WTC11 (cell line): ENCODE results near the gene MTCP1. TPM values are rescaled to one million over a fixed set of nuclear protein-coding genes. Genes with fewer than 3 reads are reported as not detected.

Source experiments
- ATAC-seq: fragments of 200-7000 bp; cut with Tn5 transposase; 2 replicates; pipeline ENCODE4 v1.10.0; 2021; ENCODE audit warnings: mild to moderate bottlenecking, moderate library complexity
- CTCF ChIA-PET: fragments of 300-600 bp; sonication (Branson Sonifier 250); formaldehyde crosslinking; loops from one replicate; lab custom pipeline; 2021; ENCODE audit warnings: antibody characterized with exemption; lab: Charles Lee
- POLR2A ChIA-PET: fragments of 350-600 bp; sonication (Branson Sonifier 250); formaldehyde crosslinking; loops from one replicate; lab custom pipeline; 2021; ENCODE audit warnings: antibody characterized with exemption; lab: Charles Lee
- DNase-seq: peaks from one replicate; pipeline ENCODE4 v3.0.0; 2021; ENCODE audit warnings: low spot score
- H3K27ac Mint-ChIP-seq: 2 replicates; pipeline ENCODE4 v1.8.0; 2021; ENCODE audit warnings: mixed read lengths
- H3K27me3 Mint-ChIP-seq: 2 replicates; pipeline ENCODE4 v1.8.0; 2021; ENCODE audit warnings: low read depth, mild to moderate bottlenecking, moderate library complexity, mixed read lengths
- H3K36me3 Mint-ChIP-seq: 2 replicates; pipeline ENCODE4 v1.8.0; 2021; ENCODE audit warnings: mixed read lengths
- H3K4me1 Mint-ChIP-seq: 2 replicates; pipeline ENCODE4 v1.8.0; 2022; ENCODE audit warnings: mixed read lengths
- H3K4me3 Mint-ChIP-seq: 2 replicates; pipeline ENCODE4 v1.8.0; 2021; ENCODE audit warnings: mild to moderate bottlenecking, moderate library complexity, mixed read lengths
- H3K9me3 Mint-ChIP-seq: 2 replicates; pipeline ENCODE4 v1.8.0; 2021; ENCODE audit warnings: mixed read lengths
- CREM ChIP-seq: sonication (generic); formaldehyde crosslinking; IDR thresholded peaks from 2 replicates; pipeline ENCODE4 v1.8.1; 2022; ENCODE audit warnings: mild to moderate bottlenecking, missing genetic modification reagents, moderate library complexity
- TCF7 ChIP-seq: sonication (generic); formaldehyde crosslinking; IDR thresholded peaks from 2 replicates; pipeline ENCODE4 v1.8.0; 2022; ENCODE audit warnings: mild to moderate bottlenecking, low read depth, missing genetic modification reagents, moderate library complexity
- TEAD1 ChIP-seq: sonication (generic); formaldehyde crosslinking; IDR thresholded peaks from 2 replicates; pipeline ENCODE4 v1.8.0; 2022; ENCODE audit warnings: mild to moderate bottlenecking, missing genetic modification reagents
- TEAD4 ChIP-seq: sonication (generic); formaldehyde crosslinking; IDR thresholded peaks from 2 replicates; pipeline ENCODE4 v1.8.0; 2022; ENCODE audit warnings: mild to moderate bottlenecking, missing genetic modification reagents
- ZNF219 ChIP-seq: sonication (generic); formaldehyde crosslinking; IDR thresholded peaks from 2 replicates; pipeline ENCODE4 v1.8.0; 2023; ENCODE audit warnings: missing genetic modification reagents, mild to moderate bottlenecking, borderline replicate concordance
- ZNF232 ChIP-seq: sonication (generic); formaldehyde crosslinking; IDR thresholded peaks from 2 replicates; pipeline ENCODE4 v1.8.0; 2022; ENCODE audit warnings: mild to moderate bottlenecking, missing genetic modification reagents
- ZNF317 ChIP-seq: sonication (generic); formaldehyde crosslinking; IDR thresholded peaks from 2 replicates; pipeline ENCODE4 v1.8.1; 2023; ENCODE audit warnings: low read depth, mild to moderate bottlenecking, moderate library complexity, missing genetic modification reagents, borderline replicate concordance
- ZNF512 ChIP-seq: sonication (generic); formaldehyde crosslinking; IDR thresholded peaks from 2 replicates; pipeline ENCODE4 v1.8.1; 2022; ENCODE audit warnings: missing genetic modification reagents, borderline replicate concordance
- total RNA-seq: library from RNA; stranded (reverse); gene quantifications from 3 replicates; pipeline ENCODE4 v1.2.3, GENCODE V29; 2021
- TF ChIP-seq, protein P1 (sequence below): sonication (generic); formaldehyde crosslinking; IDR thresholded peaks from 2 replicates; pipeline ENCODE4 v1.8.1; 2022; ENCODE audit warnings: mild to moderate bottlenecking, missing genetic modification reagents, moderate library complexity, borderline replicate concordance
- TF ChIP-seq, protein P2 (sequence below): fragments of 200-600 bp; IDR thresholded peaks from 2 replicates; pipeline ENCODE4 v1.8.0; 2022; ENCODE audit warnings: antibody characterized with exemption
- TF ChIP-seq, protein P3 (sequence below): sonication (generic); formaldehyde crosslinking; conservative IDR thresholded peaks from 2 replicates; pipeline ENCODE4 v1.8.1; 2023; ENCODE audit warnings: mild to moderate bottlenecking, low read depth, missing genetic modification reagents, moderate library complexity
- TF ChIP-seq, protein P4 (sequence below): sonication (generic); formaldehyde crosslinking; IDR thresholded peaks from 2 replicates; pipeline ENCODE4 v1.8.0; 2023; ENCODE audit warnings: missing genetic modification reagents, mild to moderate bottlenecking, borderline replicate concordance

MTCP1 gene
- total RNA-seq, 1 experiment from 2014 or later, result 12.8 TPM

GRCh38 chrX:155086961-155087735 lies 16.2 kb upstream of the MTCP1 start (continued):
- TF ChIP-seq ZNF512 (CRISPR knock-in tag) (no peak), TCF7 (CRISPR knock-in tag) (no peak), ZNF232 (CRISPR knock-in tag) (no peak)
- TF ChIP-seq, protein P1, sequence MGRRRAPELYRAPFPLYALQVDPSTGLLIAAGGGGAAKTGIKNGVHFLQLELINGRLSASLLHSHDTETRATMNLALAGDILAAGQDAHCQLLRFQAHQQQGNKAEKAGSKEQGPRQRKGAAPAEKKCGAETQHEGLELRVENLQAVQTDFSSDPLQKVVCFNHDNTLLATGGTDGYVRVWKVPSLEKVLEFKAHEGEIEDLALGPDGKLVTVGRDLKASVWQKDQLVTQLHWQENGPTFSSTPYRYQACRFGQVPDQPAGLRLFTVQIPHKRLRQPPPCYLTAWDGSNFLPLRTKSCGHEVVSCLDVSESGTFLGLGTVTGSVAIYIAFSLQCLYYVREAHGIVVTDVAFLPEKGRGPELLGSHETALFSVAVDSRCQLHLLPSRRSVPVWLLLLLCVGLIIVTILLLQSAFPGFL (CRISPR knock-in tag), result no peak
- TF ChIP-seq, all 79 proteins: peak for 0

DNA sequence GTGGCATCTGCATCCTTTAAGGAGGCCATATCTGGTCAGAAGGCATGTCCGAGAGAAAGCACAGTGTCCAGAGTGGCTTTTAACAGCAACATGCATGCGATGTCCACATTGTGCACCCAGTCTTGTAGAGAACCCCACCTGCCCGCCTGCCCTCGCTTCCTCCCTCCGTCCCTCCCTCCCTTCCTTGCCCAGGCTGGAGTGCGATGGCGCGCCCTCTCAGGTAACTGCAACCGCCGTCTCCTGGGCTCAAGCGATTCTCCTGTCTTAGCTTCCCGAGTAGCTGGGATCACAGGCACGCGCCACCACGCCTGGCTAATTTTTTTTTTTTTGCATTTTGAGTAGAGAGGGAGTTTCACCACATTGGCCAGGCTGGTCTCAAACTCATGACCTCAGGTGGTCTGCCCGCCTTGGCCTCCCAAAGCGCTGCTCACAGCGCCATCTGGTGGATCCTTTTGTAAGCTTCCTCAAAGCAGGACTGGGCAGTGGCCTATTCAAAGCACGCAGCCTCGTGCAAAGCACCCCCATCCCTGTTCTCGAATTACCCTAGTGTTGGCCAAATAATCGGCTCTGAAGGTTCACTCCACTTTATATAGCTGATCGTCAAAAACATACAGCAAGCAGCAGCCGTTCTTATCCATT lies 15.4 kb upstream of the MTCP1 start:
- CTCF ChIA-PET, result interaction anchor here (0.6 to 2.0 kb wide), 8 partner anchors 8 to 168 kb away, joined by 3 to 25 read pairs (median 4); partner anchors contain the start of genes BRCC3, CMC4, MTCP1 and VBP1
- peak; percentile 93 for ATAC-seq
- POLR2A ChIA-PET, result no interaction called here

More for the DNA sequence above, 15.4 kb upstream of the MTCP1 start:
- peak; percentile 69 for DNase-seq
- Mint-ChIP-seq H3K36me3 (peaks cover 10% of the 10 kb centered on the region), H3K27ac (peak overlapping the region; percentile 36; the same call in 1 of the 2 replicates), H3K4me3 (no peak overlapping the region), H3K27me3 (no peaks in the 10 kb centered on the region), H3K4me1 (0 out of 2 replicates have a peak, but pooled peaks cover 3% of the 10 kb centered on the region), H3K9me3 (no peaks in the 10 kb centered on the region)
- TF ChIP-seq CREM (CRISPR knock-in tag) (no peak), TEAD1 (no peak), ZNF317 (no peak), TEAD4 (CRISPR knock-in tag) (no peak), ZNF219 (CRISPR knock-in tag) (no peak)
- TF ChIP-seq, protein P2, sequence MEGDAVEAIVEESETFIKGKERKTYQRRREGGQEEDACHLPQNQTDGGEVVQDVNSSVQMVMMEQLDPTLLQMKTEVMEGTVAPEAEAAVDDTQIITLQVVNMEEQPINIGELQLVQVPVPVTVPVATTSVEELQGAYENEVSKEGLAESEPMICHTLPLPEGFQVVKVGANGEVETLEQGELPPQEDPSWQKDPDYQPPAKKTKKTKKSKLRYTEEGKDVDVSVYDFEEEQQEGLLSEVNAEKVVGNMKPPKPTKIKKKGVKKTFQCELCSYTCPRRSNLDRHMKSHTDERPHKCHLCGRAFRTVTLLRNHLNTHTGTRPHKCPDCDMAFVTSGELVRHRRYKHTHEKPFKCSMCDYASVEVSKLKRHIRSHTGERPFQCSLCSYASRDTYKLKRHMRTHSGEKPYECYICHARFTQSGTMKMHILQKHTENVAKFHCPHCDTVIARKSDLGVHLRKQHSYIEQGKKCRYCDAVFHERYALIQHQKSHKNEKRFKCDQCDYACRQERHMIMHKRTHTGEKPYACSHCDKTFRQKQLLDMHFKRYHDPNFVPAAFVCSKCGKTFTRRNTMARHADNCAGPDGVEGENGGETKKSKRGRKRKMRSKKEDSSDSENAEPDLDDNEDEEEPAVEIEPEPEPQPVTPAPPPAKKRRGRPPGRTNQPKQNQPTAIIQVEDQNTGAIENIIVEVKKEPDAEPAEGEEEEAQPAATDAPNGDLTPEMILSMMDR, result peak; percentile 46
- TF ChIP-seq, protein P3, sequence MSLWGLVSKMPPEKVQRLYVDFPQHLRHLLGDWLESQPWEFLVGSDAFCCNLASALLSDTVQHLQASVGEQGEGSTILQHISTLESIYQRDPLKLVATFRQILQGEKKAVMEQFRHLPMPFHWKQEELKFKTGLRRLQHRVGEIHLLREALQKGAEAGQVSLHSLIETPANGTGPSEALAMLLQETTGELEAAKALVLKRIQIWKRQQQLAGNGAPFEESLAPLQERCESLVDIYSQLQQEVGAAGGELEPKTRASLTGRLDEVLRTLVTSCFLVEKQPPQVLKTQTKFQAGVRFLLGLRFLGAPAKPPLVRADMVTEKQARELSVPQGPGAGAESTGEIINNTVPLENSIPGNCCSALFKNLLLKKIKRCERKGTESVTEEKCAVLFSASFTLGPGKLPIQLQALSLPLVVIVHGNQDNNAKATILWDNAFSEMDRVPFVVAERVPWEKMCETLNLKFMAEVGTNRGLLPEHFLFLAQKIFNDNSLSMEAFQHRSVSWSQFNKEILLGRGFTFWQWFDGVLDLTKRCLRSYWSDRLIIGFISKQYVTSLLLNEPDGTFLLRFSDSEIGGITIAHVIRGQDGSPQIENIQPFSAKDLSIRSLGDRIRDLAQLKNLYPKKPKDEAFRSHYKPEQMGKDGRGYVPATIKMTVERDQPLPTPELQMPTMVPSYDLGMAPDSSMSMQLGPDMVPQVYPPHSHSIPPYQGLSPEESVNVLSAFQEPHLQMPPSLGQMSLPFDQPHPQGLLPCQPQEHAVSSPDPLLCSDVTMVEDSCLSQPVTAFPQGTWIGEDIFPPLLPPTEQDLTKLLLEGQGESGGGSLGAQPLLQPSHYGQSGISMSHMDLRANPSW (CRISPR knock-in tag), result no peak
- TF ChIP-seq, protein P4, sequence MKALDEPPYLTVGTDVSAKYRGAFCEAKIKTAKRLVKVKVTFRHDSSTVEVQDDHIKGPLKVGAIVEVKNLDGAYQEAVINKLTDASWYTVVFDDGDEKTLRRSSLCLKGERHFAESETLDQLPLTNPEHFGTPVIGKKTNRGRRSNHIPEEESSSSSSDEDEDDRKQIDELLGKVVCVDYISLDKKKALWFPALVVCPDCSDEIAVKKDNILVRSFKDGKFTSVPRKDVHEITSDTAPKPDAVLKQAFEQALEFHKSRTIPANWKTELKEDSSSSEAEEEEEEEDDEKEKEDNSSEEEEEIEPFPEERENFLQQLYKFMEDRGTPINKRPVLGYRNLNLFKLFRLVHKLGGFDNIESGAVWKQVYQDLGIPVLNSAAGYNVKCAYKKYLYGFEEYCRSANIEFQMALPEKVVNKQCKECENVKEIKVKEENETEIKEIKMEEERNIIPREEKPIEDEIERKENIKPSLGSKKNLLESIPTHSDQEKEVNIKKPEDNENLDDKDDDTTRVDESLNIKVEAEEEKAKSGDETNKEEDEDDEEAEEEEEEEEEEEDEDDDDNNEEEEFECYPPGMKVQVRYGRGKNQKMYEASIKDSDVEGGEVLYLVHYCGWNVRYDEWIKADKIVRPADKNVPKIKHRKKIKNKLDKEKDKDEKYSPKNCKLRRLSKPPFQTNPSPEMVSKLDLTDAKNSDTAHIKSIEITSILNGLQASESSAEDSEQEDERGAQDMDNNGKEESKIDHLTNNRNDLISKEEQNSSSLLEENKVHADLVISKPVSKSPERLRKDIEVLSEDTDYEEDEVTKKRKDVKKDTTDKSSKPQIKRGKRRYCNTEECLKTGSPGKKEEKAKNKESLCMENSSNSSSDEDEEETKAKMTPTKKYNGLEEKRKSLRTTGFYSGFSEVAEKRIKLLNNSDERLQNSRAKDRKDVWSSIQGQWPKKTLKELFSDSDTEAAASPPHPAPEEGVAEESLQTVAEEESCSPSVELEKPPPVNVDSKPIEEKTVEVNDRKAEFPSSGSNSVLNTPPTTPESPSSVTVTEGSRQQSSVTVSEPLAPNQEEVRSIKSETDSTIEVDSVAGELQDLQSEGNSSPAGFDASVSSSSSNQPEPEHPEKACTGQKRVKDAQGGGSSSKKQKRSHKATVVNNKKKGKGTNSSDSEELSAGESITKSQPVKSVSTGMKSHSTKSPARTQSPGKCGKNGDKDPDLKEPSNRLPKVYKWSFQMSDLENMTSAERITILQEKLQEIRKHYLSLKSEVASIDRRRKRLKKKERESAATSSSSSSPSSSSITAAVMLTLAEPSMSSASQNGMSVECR, result no peak
